PFSK-1 (cell line): ENCODE data around the gene OAS1.

Source experiments
- POLR2AphosphoS5 ChIP-seq: IDR thresholded peaks from 2 replicates; pipeline ENCODE4 v1.6.1; 2012; ENCODE audit warnings: low read depth, mild to moderate bottlenecking, control low read depth, low read length, moderate library complexity
- SIN3A ChIP-seq: IDR thresholded peaks from 2 replicates; pipeline ENCODE4 v1.6.1; 2012; ENCODE audit warnings: mild to moderate bottlenecking, low read length, moderate library complexity, borderline replicate concordance; ENCODE audit not compliant: insufficient read depth
- TF ChIP-seq, protein P1 (sequence below), 2 experiments: IDR thresholded peaks; 2 replicates each; pipeline versions ENCODE4 v1.6.1 to v1.8.0; 2011 to 2012; ENCODE audit warnings: low read depth in 2 of 2, low read length in 2 of 2, control low read depth in 1 of 2, inconsistent platforms in 1 of 2, mild to moderate bottlenecking in 1 of 2, moderate library complexity in 1 of 2; ENCODE audit not compliant: insufficient read depth in 1 of 2

DNA sequence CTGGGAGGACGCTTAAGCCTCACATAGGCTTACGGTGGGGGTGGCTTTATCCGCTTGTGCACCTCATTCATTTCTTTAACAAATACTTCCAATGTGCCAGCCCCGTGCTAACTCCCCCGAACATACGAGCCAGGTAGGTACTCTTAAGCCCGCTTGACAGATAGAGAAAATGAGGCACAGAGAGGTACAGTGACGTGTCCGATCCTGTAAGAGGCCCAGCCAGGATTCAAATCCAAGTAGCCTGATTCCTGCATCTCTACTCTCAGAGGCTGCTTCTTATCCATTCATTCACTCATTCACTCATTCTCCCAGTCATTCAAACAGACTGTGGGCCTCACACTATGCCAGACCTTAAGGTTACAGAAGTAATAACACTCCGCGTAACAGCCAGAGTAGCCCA is 32.0 kb downstream of the OAS1 start:
- TF ChIP-seq, protein P1, sequence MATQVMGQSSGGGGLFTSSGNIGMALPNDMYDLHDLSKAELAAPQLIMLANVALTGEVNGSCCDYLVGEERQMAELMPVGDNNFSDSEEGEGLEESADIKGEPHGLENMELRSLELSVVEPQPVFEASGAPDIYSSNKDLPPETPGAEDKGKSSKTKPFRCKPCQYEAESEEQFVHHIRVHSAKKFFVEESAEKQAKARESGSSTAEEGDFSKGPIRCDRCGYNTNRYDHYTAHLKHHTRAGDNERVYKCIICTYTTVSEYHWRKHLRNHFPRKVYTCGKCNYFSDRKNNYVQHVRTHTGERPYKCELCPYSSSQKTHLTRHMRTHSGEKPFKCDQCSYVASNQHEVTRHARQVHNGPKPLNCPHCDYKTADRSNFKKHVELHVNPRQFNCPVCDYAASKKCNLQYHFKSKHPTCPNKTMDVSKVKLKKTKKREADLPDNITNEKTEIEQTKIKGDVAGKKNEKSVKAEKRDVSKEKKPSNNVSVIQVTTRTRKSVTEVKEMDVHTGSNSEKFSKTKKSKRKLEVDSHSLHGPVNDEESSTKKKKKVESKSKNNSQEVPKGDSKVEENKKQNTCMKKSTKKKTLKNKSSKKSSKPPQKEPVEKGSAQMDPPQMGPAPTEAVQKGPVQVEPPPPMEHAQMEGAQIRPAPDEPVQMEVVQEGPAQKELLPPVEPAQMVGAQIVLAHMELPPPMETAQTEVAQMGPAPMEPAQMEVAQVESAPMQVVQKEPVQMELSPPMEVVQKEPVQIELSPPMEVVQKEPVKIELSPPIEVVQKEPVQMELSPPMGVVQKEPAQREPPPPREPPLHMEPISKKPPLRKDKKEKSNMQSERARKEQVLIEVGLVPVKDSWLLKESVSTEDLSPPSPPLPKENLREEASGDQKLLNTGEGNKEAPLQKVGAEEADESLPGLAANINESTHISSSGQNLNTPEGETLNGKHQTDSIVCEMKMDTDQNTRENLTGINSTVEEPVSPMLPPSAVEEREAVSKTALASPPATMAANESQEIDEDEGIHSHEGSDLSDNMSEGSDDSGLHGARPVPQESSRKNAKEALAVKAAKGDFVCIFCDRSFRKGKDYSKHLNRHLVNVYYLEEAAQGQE (IDR thresholded peaks at IDR 0.05; ENCODE audit: insufficient read depth in 1 of 2, low read depth in 2 of 2, low read length in 2 of 2) = no peak
- TF ChIP-seq POLR2AphosphoS5 = no peak
- no peak for TF ChIP-seq SIN3A
